Fibroblast of skin of abdomen (primary cell): Measurements from ENCODE around the gene LDLRAP1.
"Not testable (repeated sequence)": the region's sequence is repeated elsewhere in the genome, so short reads cannot be mapped to it uniquely, and the experiment has no call there.

Experiments used
- DNase-seq: peaks from one replicate; pipeline ENCODE4 v3.0.0-alpha.2; 2013

The LDLRAP1 gene

DNA sequence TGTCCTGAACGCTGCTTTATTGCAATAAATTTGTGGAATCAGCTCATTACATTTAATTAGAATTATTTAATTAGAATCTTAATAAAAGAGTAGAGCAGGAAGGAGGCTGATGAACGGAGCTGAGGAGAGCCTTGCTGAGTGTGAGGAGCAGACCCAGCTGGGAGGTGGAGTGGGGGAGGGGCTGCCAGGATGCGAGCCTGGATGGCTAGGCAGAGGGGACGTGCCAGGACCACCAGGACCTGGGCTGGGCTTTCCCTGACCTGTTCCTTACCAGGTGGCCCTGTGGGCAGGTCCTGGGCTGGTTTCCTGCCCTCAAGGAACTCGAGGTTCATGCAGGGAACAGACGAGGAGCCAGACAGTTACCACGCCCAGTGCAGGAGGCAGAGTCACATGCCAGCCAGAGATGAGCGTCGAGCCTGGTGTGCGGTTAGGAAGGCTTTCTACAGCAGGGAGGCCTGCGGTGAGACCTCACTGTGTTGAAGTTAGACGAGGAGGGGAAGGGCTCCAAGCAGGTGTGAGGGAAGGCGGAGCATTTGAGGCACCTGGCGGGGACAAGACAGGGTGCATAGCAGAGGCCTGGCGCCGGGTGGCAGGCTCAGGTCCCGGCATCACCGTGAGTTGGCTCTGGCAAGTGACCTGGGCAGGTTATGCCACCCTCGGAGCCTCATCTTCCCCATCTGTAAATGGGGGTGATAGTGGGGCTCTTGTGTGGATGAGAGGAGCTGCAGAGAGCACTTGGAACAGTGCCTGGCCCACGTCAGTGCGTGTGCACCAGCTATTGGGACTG, 33.9 kb downstream of the LDLRAP1 start:
- DNase-seq: no peak

DNA sequence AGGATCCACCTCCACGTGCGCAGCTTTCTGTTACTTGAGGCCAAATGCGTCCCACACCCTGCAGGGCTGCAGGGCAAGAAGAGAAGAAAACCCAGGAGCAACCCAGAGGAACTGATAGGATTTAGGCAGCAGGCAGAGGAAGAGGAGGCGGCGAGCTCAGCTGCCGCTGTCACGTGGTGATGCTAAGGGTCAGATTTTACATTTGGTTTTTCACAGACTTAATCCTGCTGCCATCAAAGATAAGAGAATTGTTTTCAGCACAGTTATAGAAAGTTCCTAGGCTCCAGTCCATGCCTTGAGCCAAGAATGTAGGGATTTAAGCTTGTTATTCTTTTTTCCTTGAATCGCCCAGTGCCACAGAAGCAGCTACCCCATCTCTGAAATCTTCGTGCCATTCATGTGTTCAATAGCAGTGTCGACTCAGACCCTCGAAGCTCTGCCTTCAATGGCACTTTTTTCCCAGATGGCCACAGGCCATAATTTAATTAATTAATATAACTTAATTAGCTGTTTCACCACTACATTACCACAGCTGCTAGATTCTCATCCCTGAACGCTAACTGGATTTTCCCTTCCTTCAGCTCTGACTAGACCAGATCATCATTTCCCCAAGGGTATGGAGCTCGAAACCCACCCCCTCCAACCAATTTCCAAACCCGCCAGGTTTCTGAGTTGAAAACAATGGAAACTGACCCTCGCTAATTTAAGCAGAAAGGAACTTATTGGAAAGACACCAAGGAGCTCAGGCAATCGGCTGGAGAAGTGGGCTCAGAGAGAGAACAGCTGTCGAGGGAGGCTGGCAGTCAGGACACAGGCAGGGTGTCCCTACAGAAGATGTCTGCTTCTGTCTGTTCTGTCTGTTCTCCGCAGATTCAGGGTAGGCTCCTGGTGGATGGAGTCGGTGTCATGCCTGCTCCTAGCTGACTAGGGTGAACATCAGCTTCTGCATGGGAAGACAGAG, 36.2 kb downstream of the LDLRAP1 start:
- DNase-seq: no peak

DNA sequence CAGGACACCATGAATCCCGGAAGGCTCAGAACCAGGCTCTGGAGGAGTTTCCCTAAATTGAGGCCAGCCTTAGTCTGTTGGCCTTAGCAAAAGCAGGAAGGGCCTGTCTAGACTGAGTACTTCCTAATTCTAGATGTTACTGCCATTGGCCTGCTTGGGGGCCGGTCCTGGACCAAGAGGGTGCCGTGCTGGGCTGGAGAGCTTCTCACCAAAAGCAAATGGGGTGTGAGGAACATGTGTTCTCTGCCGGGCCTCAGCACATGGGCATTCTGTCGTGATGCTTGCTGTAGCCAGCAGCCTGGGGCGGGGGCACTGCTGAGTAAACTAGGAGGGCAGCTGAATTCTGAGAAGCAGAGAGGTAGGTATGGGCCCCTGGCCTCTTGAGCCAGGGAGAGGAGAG, 37.5 kb downstream of the LDLRAP1 start:
- no peak for DNase-seq

DNA sequence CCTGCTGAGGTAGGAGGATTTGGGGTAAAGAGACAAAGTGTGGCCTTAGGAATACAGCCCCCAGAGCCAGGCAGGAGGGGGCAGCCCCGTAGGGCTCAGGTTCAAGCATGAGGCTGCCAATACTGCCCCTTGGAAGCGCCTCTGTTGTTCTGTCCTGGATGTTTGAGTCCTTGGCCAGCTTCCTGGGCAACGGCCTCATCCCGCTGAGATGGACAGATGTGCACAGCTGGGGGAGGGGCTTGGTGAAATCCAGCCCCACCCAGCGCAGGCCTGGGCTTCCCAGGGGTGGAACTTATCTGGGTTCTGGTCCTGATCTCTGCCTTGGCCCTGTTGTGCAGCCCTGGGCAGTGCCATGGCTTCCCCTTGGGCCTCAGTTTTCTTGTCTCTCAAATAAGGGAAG, 38.4 kb downstream of the LDLRAP1 start:
- no peak for DNase-seq

DNA sequence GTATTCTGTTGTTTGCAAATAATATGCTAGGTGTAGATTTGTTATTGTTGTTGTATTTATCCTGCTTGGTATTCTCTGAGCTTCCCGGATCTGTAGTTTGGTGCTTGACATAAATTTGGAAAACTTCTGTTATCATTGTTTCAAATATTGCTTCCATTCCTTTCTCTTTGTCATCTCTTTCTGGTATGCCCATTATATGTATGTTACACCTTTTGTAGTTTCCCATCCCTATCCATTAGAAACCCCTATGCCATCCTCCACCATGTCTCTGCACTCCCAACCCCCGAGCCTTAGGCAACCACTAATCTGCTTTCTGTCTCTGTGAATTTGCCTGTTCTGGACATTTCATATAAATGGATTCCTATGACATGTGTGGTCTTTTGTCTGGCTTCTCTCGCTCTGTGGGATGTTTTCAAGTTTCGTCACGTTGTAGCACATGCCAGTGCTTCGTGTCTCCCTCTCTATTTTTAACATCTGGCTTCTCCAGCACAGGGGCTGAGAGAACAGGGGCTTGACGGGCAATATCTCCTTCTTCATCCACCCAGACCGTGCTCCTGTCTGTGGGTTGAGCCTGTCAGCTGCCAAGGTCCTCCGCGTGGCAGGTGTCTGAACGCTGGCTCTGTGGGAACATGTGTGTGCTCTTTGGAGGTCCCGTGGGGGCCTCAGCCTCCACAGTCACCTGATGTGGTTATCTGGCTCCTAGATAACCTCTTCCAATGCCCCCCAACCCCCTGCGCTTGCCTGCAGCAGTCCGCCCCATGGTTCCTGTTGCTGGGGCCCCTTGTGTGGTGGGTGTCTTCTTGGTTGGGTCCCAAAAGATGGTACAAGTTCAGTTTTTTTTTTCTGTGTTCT, 40.3 kb downstream of the LDLRAP1 start:
- DNase-seq: peak; percentile 38

DNA sequence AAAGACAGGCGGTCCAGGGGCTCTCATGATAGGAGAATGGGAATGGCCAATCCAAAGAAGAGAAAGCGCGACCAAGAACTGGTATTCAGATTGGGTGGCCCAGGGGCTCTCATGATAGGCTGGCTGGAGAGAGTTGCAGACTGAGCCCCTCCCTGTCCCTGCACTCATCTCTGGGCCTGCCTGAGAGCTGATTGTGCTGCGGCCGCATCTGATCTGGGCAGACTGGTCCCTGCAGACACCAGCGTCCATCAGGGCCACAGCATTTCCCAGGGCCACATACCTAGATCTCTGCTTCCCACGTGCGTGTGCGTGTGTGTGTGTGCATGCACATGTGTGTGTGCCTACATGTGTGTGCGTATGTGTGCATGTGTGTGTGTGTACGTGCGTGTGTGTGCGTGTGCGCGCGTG, 42.8 kb downstream of the LDLRAP1 start:
- no peak for DNase-seq

DNA sequence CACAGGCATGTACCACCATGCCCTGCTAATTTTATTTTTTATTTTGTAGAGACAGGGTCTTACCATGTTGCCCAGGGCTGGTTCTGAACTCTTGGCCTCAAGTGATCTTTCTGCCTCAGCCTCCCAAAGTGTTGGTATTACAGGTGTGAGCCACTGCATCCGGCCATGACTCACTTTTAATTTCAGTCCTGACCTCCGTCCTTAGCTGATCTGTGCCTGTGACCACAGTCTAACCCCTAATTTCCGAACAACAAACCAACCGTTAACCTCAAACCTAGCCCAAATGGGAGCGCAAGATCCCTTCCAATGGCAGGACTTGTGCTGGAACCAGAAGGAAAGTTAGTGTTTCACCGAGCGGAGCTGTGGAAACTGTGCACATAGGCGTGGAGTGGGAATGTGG, 43.9 kb downstream of the LDLRAP1 start:
- DNase-seq: no peak

DNA sequence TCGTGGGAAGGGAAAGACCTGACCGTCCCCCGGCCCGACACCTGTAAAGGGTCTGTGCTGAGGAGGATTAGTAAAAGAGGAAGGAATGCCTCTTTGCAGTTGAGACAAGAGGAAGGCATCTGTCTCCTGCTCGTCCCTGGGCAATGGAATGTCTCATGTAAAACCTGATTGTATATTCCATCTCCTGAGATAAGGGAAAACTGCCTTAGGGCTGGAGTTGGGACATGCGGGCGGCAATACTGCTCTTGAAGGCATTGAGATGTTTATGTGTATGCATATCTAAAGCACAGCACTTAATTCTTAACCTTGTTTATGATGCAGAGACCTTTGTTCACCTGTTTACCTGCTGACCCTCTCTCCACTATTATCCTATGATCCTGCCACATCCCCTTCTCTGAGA, 44.8 kb downstream of the LDLRAP1 start:
- not testable (repeated sequence) for DNase-seq

DNA sequence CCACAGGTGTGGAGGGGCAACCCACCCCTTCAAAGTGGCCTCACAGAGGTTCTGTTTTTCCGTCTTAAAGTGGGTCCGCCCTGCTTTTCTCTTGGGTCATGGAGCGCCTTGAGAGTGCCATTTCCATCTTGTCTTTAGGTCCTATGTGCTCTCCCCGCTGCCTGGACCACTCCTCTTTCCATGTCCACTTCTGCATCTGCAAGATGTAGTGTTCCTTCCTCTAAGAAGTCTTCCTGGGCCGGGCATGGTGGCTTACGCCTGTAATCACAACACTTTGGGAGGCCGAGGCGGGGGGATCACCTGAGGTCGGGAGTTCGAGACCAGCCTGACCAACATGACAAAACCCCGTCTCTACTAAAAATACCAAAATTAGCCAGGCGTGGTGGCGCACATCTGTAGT, 45.4 kb downstream of the LDLRAP1 start:
- DNase-seq: not testable (repeated sequence)

DNA sequence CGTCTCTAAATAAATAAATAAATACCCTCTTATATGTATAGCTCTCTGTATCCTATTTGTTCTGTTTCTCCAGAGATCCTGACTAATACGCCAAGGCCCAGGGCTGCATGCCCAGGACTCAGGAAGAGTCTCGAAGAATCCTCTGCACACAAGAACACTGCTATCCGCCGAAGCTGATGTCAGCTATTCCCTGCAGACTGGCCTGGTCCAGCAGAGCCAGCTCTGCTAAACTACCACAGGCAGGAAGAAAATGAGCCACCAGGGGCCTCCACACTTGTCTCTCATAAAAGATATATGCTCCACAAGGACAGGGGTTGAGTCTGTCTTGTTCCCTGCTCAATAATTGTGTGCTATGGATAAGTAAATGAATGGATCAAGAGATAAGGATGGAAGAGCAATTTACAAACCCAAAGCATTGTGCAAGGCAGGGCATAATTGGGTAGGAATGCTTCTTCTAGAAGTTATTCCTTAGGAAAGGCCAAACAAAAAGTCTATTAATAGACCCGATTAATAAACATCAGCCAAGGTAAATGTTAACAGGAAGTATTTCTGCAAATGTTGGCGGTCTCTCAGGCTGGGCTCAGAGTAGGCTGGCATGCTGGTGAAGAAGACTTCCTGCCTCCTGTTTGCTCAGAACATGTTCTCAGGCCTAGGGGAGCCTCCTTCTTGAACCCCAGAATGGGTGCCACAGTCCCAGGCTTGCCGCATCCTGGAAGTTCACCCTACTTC, 46.9 kb downstream of the LDLRAP1 start:
- no peak for DNase-seq

DNA sequence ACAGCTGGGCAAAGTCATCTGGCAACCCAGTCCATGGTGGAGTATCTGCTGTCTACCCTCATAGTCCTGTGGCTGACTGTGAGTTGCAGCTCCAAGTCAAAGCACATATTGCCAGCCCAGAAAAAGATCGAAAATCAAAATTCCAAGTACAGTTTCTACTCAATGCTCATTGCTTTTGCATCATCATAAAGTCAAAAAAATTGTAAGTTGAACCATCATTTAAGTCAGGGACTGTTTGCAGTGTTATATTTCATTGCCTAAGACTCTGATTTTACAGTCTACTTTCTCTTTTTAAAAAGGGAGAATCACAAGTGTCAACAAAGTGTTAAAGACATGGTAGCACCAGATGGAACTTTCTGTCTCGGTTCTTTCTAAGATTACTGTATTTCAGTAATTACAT, 50.5 kb downstream of the LDLRAP1 start:
- no peak for DNase-seq

DNA sequence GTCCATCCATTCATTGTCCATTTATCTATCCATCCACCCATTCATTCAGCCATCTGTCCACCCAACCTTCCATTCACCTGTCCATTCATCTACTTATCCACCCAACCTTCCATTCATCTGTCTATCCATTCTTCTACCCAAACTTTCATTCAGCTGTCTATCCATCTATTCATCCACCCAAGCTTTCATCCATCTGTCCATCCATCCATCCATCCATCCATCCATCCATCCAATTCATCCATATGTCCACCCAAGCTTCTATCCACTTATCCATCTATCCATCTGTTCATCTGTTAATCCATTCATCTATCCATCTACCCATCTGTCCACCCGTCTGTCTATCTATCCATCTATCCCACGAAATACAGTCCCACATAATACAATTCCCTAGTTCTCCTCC, 51.6 kb downstream of the LDLRAP1 start:
- DNase-seq: no peak

DNA sequence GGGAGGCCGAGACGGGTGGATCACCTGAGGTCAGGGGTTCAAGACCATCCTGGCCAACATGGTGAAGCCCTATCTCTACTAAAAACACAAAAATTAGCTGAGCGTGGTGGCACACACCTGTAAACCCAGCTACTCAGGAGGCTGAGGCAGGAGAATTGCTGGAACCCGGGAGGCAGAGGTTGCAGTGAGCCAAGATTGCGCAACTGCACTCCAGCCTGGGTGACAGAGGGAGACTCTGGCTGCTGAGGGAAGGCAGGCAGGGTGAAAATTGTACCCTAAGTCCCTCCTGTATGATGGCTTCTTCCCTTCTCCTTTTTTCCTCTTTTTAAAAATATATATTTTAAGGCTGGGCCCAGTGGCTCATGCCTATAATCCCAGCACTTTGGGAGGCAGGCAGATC, 53.2 kb downstream of the LDLRAP1 start:
- DNase-seq: not testable (repeated sequence)

DNA sequence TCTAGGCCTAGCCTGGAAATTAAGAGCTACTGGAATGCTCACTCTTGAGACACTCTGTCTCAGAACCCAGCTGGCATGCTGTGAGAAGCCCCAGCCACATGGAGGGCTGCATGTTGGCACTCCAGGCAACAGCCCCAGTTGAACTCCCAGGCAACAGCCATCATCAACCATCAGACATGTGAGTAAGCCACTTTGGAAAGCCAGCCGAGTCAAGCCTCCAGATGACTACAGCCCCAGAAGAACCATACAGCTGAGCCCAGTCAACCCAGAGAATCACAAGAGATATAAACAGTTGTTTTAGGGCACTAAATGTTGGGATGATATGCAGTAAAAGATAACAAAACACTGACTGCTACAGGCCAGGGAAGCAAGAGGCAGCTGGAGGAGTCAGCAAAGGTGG, 55.5 kb downstream of the LDLRAP1 start:
- DNase-seq: no peak

DNA sequence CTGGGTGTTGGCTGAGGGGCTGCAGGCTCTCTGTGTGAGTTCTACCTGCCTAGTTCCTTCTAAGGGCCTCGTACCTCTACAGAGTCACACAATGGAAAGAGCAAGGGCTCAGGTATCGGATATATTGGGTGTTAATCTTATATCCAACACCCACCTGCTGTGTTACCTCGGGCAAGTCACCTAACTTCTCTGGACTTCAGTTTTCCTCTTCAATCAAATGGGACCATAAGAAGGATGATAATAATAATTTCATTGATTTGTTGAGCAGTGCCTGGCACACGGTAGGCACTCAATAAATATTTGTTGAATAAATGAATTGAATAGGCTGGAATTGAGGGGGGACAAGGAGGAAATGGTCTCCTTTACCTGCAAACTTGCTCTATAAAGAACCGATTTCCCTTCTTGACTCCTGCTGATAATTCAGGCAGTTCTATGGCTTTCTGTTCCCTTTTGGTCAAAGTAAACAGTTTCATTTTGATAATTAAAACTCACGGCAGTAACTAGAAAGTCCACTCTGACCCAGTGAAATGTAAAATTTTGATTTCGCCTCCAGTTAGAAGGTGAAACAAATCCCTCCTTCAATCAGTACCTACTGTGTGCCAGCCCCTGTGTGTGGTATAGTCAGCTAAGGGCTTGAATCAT, 56.7 kb downstream of the LDLRAP1 start:
- DNase-seq: no peak

DNA sequence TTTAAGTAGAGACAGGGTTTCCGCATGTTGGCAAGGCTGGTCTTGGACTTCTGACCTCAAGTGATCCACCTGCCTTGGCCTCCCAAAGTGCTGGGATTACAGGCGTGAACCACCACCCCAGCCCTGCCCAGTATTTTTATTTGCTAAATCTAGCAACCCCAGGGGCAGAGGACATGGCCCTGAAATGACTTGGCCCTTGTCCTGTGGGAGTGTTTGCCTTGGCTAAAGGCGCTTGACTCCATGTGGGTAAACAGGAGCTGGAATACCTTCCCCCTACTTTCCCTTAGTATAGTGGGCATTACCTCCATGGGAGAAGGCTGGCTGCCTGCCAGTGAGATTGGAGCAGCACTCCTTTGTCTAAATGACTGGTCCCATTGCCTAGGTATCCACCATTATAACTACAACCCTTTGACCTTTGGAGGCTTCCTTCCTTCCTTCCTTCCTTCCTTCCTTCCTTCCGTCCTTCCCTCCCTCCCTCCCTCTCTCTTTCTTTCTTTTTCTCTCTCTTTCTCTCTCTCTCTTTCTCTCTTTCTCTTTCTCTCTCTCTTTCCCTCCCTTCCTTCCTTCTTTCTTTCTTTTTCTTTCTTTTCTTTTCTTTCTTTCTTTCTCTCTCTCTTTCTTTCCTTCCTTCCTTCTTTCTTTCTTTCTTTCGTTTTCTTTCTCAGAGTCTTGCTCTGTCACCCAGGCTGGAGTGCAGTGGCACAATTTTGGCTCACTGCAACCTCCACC, 57.7 kb downstream of the LDLRAP1 start:
- not testable (repeated sequence) for DNase-seq

DNA sequence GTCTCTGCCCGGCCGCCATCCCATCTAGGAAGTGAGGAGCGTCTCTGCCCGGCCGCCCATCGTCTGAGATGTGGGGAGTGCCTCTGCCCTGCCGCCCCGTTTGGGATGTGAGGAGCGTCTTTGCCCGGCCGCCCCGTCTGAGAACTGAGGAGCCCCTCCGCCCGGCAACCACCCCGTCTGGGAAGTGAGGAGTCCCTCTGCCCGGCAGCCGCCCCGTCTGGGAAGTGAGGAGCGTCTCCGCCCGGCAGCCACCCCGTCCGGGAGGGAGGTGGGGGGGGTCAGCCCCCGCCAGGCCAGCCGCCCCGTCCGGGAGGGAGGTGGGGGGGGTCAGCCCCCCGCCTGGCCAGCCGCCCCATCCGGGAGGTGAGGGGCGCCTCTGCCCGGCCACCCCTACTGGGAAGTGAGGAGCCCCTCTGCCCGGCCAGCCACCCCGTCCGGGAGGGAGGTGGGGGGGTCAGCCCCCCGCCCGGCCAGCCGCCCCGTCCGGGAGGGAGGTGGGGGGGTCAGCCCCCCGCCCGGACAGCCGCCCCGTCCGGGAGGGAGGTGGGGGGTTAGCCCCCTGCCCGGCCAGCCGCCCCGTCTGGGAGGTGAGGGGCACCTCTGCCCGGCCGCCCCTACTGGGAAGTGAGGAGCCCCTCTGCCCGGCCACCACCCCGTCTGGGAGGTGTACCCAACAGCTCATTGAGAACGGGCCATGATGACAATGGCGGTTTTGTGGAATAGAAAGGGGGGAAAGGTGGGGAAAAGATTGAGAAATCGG, 60.6 kb downstream of the LDLRAP1 start:
- DNase-seq: not testable (repeated sequence)

DNA sequence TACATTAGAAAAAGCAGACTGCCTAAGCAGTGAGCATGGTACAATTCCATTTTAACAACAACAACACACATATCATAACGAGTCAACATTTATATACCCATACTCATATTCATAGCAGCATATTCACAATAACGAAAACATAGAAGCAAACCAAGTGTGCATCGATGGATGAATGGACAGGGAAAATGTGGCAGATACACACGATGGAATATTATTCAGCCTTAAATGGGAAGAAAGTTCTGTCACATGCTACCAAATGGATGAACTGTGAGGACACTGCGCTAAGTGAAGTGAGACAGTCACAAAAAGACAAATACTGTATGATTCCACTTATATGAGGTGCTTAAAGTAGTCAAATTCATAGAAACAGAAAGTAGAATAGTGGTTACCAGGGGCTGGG, 63.7 kb downstream of the LDLRAP1 start:
- DNase-seq: no peak

DNA sequence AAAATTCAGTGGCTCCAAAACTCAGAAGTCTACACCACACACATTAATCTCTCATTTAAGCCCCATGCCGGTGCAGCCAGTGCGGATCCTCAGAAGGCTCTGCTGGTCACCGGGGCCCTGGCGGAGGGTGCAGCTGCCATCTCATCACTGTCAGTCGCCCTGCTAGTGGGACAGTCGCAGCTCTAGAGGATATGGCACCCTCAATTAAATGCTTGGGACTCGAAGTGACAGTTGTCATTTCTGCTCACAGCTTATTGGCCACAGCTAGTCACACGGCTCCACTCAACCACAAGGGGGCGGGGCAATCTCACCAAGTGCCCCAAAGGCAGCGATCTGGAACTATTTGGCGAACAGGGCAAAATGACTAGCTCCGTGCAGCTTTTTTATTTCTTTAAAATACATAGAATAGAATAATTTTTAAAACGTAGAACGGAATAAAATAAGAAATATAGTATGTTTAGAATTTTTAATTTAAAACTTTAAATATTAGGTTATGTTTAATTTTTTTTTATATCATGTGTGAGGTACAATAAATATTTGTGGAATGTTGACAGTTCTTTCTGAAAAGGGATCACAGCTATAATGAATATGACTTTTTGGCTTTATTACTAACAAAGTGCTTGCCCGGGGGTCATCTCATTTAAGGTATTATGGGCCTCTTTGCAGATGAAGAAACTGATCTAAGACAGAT, 65.2 kb downstream of the LDLRAP1 start:
- DNase-seq: peak; percentile 67
